Measurements from ENCODE around the gene RNASE7.

The RNASE7 gene

DNA sequence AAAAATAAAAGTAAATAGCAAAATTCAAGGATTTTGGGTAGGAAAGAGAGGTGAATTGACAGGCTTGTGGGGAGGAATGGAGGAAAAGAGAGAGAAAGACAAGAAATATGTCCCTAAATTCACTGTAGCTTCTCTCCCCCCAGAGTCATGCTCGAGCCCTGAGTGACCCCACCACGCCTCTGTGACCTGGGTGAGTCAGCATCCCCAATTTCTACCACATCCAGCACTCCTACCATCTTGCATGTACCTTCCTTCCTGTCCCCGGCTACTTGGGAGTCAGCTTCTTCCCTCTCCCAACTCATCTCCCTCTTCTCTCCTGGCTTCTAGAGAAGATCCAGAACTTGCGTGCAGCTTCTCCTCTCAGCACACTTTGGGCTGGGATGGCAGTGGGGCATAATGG, 46.5 kb downstream of the RNASE7 start:
- no peak for DNase-seq

DNA sequence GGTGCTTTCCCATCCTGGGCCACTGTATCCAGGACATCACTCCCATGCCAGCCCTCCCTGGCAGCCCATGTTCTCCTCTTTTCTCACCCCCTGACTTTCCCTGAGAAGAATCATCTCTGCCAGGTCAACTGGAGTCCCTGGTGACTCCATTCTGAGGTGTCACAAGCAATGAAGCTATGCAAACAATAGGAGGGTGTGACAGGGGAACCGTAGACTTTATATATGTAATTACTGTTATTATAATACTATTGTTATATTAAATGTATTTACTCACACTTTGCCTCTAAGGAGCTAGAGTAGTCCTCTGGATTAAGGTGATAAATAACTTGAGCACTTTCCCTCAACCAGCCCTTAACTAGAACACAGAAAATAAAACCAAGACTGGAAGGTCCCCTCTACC, 47.1 kb downstream of the RNASE7 start:
- no peak for DNase-seq

DNA sequence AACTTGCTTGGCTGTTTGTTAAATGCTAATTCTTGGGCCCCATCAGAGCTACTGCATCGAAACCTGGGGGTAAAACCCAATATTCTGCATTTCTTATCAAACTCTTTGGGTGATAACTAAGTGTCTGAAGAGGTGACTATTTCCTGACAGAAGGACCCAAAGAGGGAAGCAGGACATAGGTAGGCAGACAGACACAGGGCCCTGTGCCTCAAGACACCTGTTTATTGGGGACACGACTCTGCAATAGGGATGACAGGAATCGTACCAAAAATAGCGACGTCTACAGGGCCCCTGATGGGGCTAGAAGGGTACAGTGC, 47.7 kb downstream of the RNASE7 start:
- DNase-seq = no peak

DNA sequence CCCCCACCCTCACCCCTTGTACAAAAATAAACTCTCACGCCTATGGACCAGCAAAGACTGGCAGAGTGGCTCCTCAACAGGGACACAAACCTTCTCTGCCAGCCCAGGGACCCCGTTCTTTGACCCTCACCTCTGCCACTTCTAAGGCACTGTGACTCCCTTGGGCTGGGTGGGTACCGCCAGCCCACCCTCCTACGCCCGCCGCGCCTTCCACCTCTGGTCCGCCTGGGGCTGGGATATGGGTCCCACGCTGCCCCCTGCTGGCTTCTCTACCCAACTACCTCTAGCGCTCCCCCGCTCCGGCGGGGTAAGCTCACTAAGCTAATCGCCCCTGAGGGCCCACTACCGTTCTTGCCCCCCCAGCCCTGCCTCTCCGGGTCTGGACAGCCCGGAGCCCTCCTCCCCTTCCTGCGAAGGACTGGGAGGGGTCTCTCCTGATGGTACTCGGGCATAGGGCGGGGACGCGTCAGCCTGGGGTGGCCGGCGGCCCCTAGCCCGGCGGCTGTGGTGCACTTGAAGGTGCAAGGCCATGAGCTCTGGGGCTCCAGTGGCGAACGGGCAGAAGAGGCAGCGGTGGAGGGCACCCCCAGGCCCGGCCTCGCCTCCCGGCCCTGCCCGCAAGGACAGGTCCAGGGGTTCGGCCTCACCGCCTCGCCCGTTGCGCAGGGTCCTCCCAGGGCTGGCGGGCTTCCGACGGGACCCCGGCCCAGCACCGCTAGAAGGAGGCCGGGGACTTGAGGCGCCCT, 48.2 kb downstream of the RNASE7 start:
- no peak for DNase-seq

DNA sequence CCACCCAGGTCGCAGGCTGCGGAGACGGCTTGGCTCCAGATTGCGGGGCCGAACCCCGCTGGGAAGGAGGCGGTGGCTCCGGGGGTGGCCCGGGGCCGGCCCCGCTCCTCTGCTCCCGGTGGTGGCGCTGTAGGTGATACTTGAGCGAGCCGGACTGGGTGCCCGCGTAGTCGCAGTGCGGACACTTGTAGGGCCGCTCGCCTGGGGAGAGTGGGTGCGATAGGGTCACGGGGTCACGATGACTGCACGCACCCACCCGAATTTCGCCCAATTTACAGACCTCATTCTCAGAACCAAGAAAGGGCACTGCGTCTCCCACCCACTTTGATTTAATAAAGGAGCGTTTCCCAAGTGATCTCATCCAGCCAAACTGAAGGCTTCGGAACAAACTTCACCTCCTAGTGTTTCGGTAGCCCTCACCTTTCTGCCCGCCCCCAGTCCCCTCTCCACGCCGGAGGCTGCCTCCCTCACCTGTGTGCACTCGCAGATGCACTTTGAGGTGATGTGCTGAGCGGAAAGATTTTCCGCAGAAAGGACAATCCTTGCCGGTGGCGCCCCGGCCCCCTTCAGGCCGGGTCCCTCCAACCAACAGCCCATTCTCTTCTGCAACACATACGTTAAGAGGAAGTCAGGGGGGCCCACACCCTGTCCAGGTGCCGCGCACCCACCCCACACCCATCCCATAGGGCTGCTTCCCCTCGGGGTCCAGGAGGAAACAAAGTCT, 48.9 kb downstream of the RNASE7 start:
- DNase-seq = no peak

DNA sequence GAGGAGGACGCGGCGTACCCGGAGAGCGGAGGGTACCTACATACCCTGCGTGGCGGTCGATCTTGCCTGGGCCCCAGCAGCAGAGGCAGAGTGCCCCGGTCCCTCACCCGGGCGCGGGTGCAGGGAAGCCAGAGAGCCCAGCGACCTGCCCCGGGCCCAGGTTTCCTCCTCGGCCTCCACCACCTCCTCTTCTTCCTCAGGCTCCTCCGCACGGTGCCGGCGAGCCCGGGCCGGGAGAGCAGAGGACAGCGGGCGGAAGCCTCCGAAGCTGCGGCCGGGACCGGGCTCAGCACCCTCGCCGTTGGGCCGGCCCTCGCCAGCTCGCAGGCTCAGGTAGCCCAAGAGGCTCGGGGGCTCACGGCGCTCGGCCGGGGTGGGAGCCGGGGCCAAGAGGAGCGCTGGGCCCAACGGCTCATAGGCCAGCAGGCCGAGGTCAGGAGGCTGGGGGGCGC, 49.7 kb downstream of the RNASE7 start:
- no peak for DNase-seq

DNA sequence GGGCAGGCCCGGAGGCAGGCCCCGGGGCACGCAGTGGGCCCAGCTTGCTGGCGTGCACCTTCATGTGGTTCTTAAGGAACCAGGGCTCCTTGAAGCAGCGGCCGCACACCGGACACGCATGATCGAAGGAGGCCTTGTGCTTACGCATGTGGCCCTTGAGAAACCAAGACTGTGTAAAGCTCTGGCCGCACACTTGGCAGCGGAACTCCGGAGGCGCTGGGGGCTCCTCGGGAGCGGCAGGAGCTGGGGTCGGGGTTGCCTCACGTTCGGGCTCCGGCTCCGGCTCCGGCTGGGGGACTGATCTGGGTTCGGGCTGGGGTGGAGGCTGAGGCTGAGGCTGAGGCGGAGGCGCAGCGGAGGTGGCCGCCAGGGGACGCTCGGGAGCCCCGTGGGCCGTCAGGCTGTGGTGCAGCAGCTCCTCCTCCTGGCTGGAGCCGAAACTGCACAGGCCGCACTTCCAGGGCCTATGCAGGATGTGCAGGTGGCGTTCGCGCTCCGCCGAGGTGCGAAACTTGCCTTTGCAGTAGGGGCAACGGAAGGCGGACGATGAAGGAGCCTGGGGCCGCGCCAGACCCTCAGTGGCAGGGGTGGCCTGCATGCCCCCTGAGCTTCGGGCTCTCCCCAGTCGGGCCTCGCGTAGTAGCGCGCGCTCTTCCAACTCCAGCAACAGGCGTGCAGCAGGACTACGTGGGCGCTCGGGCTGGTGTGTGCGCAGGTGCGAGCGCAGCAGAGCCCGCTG, 50.3 kb downstream of the RNASE7 start:
- peak; percentile 82 to 94 (median 88) for DNase-seq

DNA sequence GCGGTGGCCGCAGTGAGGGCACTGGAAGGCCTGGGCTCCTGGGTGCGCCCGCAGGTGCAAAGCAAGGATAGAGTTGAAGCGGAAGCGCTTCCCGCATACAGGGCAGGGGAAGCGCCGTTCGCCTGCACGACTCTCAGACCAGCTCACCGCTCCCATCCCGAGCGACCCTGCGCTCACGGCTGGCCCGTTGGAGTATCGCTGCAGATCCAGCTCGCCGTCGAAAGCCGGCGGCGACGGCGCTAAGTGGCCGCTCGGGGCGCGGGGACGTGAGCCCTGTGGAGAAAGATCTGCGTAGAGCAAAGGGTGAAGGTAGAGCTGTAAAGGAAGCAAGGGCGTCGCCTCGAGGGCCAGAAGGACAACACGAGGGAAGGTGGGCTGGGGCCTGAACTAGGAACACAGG, 50.9 kb downstream of the RNASE7 start:
- DNase-seq = no peak
